CD4-positive, alpha-beta T cell treated with Interleukin-4 for 4 hours (primary cell): ENCODE results near the gene RABEP1.
"Not testable (repeated sequence)": the region's sequence is repeated elsewhere in the genome, so short reads cannot be mapped to it uniquely, and the experiment has no call there.

Experiments used
- DNase-seq: peaks from one replicate; pipeline ENCODE4 v3.0.0-alpha.2; 2020

Gene RABEP1, protein sequence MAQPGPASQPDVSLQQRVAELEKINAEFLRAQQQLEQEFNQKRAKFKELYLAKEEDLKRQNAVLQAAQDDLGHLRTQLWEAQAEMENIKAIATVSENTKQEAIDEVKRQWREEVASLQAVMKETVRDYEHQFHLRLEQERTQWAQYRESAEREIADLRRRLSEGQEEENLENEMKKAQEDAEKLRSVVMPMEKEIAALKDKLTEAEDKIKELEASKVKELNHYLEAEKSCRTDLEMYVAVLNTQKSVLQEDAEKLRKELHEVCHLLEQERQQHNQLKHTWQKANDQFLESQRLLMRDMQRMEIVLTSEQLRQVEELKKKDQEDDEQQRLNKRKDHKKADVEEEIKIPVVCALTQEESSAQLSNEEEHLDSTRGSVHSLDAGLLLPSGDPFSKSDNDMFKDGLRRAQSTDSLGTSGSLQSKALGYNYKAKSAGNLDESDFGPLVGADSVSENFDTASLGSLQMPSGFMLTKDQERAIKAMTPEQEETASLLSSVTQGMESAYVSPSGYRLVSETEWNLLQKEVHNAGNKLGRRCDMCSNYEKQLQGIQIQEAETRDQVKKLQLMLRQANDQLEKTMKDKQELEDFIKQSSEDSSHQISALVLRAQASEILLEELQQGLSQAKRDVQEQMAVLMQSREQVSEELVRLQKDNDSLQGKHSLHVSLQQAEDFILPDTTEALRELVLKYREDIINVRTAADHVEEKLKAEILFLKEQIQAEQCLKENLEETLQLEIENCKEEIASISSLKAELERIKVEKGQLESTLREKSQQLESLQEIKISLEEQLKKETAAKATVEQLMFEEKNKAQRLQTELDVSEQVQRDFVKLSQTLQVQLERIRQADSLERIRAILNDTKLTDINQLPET

DNA sequence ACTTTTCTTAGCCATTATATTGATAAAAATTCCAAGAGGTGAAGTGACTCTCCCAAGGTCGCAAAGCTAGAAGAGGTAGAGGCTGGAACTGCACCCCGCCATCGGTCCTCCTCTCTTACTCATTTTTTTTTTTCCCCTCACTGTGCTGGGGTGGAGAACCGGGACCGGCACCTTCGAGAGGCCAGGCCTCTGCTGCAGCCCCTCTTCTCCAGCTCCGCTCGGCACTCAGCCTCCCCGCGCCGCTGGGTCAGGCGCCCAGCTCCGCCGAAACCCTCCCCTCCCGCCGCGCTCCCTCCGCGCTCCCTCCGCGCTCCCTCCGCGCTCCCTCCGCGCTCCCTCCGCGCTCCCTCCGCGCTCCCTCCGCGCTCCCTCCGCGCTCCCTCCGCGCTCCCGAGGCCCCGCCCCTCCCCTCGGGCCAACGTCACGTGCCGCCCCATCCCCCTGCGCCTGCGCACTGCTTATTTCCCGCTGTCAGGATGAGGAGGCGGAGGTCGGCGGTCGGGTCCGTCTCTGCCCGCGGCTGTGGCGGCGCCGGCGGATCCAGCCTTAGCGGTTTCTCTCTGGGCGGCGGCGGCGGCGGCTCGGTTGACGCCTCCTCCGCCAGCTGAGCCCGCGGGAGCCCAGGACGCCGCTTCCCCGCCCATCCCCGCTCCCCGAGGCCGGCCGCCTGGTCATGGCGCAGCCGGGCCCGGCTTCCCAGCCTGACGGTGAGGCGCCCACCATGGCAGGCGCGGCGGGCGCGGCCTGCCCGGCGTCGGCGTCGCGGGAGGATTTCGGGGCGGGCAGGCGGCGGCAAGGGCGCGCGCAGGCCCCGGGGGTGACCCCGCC, at the start of gene RABEP1:
TSS of gene RABEP1 (plus strand) at position 471 of the 828 bp plus-strand sequence. CDS start at position 674, 203 bp downstream.
- DNase-seq, result peak; percentile 94

DNA sequence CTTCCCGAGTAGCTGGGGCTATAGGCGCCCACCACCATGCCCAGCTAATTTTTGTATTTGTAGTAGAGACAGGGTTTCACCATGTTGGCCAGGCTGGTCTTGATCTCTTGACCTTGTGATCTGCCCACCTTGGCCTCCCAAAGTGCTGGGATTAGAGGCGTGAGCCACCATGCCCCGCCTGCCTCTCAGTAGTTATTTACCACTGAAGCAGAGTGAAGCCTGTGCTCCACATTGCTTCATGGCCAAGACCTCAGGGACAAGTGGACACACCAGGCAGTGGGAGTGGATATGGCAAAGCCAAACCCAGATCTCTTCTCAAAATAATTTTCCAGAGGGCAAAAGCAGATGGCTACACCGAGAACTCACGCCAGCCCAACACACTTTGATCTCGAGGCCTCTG, 48.6 kb upstream of the RABEP1 start:
- not testable (repeated sequence) for DNase-seq

DNA sequence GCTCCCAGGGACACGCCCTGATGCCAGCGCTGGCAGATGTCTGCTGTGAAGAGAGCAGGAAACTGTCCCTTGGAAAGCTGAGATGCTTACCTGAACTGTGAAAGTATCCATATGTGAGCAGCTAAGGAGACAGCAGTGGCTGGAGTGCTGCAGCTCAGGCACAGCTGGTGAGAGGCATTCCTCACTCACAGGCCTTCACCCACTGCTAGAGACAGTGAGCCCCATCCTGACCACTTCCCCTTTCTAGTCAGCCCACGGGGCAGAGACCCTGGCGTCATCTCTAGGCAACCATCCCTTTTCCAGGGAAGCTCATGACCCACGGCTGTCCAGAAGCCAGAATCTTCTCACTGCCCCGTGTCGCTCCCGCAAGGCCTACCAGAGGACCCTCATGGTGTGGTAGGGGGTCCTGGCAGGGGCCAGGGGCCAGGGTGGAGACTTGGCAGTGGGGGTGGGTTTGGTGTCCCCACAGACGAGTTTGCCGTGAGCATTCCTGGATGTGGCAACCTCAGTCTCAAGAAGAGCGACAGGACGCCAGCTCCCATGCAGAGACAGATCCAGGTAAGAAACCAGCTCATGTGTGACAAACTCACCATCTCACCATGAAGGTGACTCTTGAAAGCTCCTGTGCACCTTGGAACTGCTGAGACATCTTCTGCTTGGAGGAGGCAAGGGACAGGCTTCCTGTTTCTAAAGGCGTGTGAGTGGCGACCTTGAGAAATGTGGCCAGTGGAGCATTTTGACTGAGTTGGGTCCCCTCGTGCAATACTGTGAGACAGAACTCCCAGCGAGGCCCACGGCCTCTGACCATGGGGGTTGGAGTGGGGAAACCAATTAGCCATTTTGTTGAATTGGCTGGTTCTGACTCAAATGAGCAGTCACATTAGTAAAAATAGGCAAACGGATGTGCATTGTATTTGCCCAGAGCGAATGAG, 47.2 kb upstream of the RABEP1 start, which contains the start of gene SCIMP:
TSS of gene SCIMP (minus strand) at position 216 of the 932 bp plus-strand sequence. CDS start at position 111, 105 bp downstream.
- DNase-seq, result peak; percentile 5

- no peak for DNase-seq
Measured at GRCh38 chr17:5236938-5237540, 45.0 kb upstream of the RABEP1 start.

DNA sequence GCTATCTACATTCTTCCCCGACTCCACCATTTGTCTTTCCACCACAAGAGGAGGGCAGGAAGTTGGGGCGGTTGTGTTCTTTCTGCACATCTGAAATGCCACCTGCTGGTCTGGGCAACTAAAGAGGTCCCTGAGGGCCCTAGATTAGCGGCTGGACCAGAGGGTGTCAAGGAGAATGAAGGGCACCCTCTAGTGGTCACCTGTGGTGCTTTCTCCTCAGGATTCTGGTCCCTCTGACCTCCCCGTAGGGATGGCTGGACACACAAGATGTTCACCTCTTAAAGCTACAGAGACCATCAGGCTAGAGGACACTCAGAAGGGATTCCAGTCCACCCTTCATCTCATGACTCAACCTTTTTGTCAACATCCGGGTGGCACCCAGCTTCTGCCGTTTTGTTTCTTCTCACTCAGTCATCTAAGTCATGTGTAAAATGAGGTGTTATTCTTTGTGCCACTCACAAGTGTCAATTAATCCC, 44.5 kb upstream of the RABEP1 start:
- DNase-seq, result peak; percentile 65

GRCh38 chr17:5238333-5238732, 43.8 kb upstream of the RABEP1 start:
- DNase-seq, result no peak

DNA sequence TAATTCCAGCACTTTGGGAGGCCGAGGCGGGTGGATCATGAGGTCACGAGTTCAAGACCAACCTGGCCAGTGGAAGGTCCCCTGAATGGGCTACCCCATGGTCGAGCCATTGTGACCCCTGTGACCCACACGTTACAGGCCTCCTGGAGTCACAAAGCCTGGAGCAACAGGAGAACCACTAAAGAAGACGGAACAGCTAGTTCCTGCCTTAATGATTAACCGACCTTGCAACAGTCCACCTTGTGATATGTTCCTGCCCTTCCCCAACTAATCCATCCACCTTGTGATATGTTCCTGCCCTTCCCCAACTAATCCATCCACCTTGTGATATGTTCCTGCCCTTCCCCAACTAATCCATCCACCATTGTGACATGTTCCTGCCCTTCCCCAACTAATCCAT, 42.3 kb upstream of the RABEP1 start:
- DNase-seq, result not testable (repeated sequence)

DNA sequence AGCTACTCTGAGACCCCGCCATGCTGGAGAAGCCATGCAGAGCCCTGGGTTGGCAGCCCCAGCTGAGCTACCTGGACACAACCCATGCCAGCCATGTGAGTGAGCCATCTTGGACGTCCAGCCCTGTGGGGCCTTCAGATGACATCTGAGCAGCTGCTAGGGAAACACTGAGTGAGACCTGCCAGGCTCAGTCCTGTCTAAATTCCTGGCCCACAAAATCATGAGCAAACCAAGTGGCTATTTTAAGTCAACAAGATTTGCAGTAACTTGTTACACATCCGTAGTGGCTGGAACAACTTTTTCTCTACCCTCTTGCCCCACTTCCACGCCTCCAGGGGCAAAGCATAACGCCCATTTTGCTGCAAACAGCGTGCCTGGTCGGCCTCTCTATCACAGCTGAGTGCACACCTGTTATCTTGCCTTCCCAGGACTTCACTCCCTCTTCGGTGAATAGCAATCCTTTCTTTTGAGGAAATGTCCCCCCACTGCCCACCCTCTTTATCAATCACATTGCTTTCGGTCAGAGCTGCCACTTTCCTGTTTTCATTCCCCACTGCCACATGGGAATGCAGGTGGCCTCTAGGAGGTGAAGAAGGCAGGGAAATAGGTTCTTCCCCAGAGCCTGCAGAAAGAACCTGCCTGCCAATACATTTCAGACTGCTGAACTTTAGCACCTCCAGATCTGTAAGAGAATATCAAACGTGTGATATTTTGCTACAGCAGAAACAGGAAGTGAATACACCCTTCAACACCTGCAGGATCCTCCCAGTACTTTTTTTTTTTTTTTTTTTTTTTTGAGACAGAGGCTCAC, 40.0 kb upstream of the RABEP1 start:
- peak; percentile 65 for DNase-seq

DNA sequence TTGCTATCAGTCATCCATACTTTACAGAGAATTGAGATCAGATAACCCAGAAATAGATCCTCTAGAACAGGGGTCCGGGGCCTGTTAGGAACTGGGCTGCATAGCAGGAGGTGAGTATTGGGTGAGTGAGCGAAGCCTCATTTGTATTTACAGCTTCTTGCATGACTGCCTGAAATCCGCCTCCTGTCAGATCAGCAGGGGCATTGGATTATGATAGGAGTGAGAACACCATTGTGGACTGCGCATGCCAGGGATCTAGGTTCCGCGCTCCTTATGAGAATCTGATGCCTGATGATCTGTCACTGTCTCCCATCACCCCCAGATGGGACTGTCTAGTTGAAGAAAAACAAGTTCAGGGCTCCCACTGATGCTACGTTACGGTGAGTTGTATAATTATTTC, 34.5 kb upstream of the RABEP1 start:
- no peak for DNase-seq

GRCh38 chr17:5248821-5249479, 33.1 kb upstream of the RABEP1 start:
- DNase-seq, result no peak

DNA sequence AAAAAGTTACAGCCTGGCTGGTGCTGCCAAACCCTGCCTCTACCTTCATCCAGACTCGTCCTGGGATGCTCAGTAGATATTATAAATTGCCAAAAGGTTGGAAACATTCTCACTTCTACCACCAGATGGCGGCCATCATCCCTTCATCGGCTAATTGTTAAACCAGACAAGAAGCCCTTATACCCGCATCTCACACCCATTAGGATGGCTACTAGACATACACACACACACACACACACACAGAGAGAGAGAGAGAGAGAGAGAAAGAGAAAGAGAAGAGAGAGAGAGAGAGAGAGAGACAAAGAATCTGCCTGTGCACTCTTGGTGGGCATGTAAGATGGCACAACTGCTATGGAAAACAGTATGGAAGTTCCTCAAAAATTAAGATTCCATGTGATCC, 32.5 kb upstream of the RABEP1 start:
- DNase-seq, result peak; percentile 83

DNA sequence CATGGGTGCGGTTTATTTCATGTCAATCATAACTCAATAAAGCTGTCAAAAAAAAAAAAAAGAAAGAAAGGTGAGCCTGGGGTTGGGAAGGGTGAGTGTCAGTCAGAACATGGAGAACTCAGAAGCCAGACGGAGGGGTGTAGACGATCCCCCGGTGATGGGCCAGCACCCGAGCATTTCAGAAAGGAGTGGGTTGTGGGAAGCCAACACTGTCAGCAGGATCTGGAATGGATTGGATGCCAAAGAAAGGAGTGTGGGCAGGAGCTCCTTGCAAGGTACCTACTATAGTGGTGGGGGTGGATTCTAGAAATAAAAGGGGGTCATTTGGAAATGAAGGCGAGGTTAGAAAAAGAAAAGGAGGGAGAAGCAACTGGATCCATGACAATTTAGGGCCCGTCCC, 27.7 kb upstream of the RABEP1 start:
- no peak for DNase-seq

- no peak for DNase-seq
Measured at GRCh38 chr17:5254903-5255521, 27.1 kb upstream of the RABEP1 start.

DNA sequence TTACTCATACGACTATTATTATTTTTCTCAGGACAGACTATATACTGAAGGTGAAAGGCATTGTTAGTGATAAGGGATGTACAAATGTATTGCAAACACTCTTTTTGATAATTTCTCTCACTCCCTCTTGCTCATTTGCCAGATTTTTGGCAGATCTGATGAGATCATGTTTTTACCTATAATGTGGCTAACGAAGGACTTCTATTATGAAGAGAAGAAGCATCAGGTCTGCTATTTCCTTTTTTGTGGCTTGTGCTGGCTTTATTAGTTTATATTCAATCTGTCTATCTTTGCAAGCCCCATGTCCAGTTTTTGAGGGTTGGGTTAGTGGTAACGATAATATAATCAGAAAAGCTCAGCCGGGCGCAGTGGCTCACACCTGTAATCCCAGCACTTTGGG, 25.0 kb upstream of the RABEP1 start:
- no peak for DNase-seq

- DNase-seq, result no peak
Measured at GRCh38 chr17:5260542-5260941, 21.5 kb upstream of the RABEP1 start.

DNA sequence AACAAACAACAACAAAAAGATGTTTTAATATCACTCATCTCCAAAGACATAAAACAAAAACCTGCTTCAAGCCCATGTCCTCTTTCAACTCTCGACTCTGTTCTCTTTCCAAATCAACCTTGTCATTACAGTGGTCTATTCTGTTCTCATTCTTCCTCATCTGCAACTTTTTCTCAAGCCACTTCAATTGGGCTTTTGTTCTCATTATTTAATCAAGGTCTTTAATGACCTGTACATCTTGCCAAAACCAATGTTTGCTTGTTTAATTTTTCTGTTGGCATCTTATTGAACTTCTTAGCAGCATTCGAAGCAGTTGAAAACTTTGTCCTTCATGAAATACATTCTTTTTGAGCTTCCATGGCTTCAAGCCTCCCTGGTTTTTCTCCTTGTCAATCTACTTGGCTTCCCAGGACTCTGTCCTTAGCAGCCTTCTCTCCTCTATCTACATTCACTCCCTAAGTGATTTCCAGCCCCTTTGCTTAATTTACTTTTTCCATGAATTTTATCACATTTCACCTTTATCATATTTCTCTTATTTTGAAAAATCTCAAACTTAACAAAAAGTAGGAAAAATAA, 19.6 kb upstream of the RABEP1 start:
- DNase-seq, result no peak

DNA sequence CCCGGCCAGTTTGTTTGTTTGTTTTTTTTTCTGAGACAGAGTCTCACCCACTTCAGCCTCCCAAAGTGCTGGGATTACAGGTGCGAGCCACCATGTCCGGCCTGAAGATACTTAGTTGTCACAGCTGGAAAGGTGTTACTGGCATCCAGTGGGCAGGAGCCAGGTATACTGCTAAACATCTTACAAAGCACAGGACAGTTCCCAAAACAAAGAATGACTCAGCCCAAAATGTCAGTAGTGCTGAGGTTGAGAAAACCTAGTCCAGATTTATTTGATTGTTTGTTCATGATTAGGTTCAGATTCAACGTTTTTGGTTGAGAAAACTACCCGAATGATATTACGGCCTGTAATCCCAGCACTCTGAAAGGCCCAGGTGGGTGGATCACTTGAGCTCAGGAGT, 18.6 kb upstream of the RABEP1 start:
- DNase-seq, result no peak

DNA sequence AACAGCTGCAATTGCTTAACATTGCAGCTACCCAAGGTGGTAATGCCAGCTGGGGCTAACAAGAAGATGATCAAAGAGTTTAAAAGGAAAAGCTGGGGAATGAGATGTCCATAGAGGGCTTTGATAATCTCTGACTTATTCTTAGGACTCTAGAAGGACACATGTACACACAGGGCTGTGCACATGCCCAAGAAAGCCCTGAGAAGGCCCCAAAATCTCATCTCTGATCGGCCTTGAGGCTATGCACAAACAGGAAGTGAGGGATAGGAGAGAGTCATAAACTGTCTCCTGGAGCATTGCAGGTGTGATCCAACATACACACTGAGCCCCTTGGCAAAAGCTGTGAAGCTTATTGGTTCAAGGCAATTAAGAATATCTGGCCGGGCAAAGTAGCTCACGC, 17.2 kb upstream of the RABEP1 start:
- DNase-seq, result no peak
